H1 (cell line): ENCODE measurements around the gene PCDHB7. TPM values are rescaled to one million over a fixed set of nuclear protein-coding genes. Genes with fewer than 3 reads are reported as not detected.

Experiments used
- CTCF ChIA-PET: fragments of 300-600 bp; sonication (Branson Sonifier 250); formaldehyde crosslinking; loops from one replicate; lab custom pipeline; 2021; ENCODE audit not compliant: partially characterized antibody; lab: Charles Lee
- POLR2A ChIA-PET: fragments of 300-600 bp; sonication (Branson Sonifier 250); formaldehyde crosslinking; loops from one replicate; lab custom pipeline; 2021; ENCODE audit warnings: inconsistent platforms; ENCODE audit not compliant: partially characterized antibody; lab: Charles Lee
- DNase-seq, 2 experiments: peaks; one replicate each; pipeline versions ENCODE4 v3.0.0 to v3.0.0-alpha.2; 2010 to 2022; ENCODE audit warnings: low spot score in 2 of 2, low read depth in 1 of 2, mixed read lengths in 1 of 2
- FAIRE-seq: peaks from 2 replicates; lab custom pipeline; 2011; peaks lifted over from hg19 to GRCh38; lab: Jason Lieb, UNC
- H2AFZ ChIP-seq: 2 replicates; pipeline ENCODE4 v1.8.1; 2012; ENCODE audit warnings: low read length, inconsistent platforms
- H2AK5ac ChIP-seq: 2 replicates; pipeline ENCODE4 v1.6.1; 2013; ENCODE audit warnings: low read depth, low read length
- H2BK120ac ChIP-seq: replicated peaks from 2 replicates; pipeline ENCODE3; 2013; ENCODE audit warnings: low read depth, low read length, inconsistent platforms
- H2BK12ac ChIP-seq: 2 replicates; pipeline ENCODE4 v1.6.1; 2013; ENCODE audit warnings: low read depth, low read length
- H2BK15ac ChIP-seq: 2 replicates; pipeline ENCODE4 v1.6.1; 2013; ENCODE audit warnings: low read length
- H2BK20ac ChIP-seq: 2 replicates; pipeline ENCODE4 v1.6.1; 2013; ENCODE audit warnings: low read length
- H2BK5ac ChIP-seq: 2 replicates; pipeline ENCODE4 v1.6.1; 2013; ENCODE audit warnings: low read depth, low read length
- H3K14ac ChIP-seq: 2 replicates; pipeline ENCODE4 v1.6.1; 2013; ENCODE audit warnings: inconsistent platforms; ENCODE audit not compliant: insufficient read length
- H3K18ac ChIP-seq: 2 replicates; pipeline ENCODE4 v1.6.1; 2013; ENCODE audit warnings: low read length; ENCODE audit errors: extremely low read depth
- H3K23ac ChIP-seq: 2 replicates; pipeline ENCODE4 v1.6.1; 2013; ENCODE audit warnings: inconsistent platforms; ENCODE audit not compliant: insufficient read length
- H3K23me2 ChIP-seq: 2 replicates; pipeline ENCODE4 v1.6.1; 2013; ENCODE audit warnings: low read depth, low read length
- H3K27ac ChIP-seq: 2 replicates; pipeline ENCODE4 v1.6.1; 2011; ENCODE audit warnings: low read depth, low read length, inconsistent platforms
- H3K27me3 ChIP-seq, 4 experiments: replicated peaks in 1 of 4; 1 replicate in 1 of 4; 2 replicates in 3 of 4; pipeline versions ENCODE4 v1.6.1 to v1.8.1; 2011 to 2013; ENCODE audit warnings: low read length in 3 of 4, mild to moderate bottlenecking in 3 of 4, inconsistent platforms in 2 of 4, mixed read lengths in 2 of 4, moderate library complexity in 1 of 4; ENCODE audit not compliant: control insufficient read depth in 3 of 4, insufficient read depth in 3 of 4; ENCODE audit errors: extremely low read depth in 1 of 4
- H3K36me3 ChIP-seq, 4 experiments: 2 replicates each; pipeline versions ENCODE4 v1.6.1 to v1.8.1; 2011 to 2013; ENCODE audit warnings: mild to moderate bottlenecking in 4 of 4, low read length in 3 of 4, moderate library complexity in 2 of 4, control low read depth in 1 of 4, inconsistent platforms in 1 of 4; ENCODE audit not compliant: insufficient read depth in 4 of 4, control insufficient read depth in 2 of 4
- H3K4ac ChIP-seq: replicated peaks from 2 replicates; pipeline ENCODE3; 2013; ENCODE audit warnings: low read length, low read depth, mixed read lengths, inconsistent platforms; ENCODE audit not compliant: insufficient read length
- H3K4me1 ChIP-seq, 4 experiments: replicated peaks in 1 of 4; 1 replicate in 1 of 4; 2 replicates in 3 of 4; pipeline versions ENCODE4 v1.6.1 to v1.8.1; 2011 to 2013; ENCODE audit warnings: low read length in 3 of 4, inconsistent platforms in 2 of 4, mixed read lengths in 1 of 4; ENCODE audit not compliant: insufficient read depth in 4 of 4, control insufficient read depth in 3 of 4
- H3K4me2 ChIP-seq, 2 experiments: 2 replicates each; pipeline versions ENCODE4 v1.6.1 to v1.8.1; 2011 to 2013; ENCODE audit warnings: low read depth in 2 of 2, low read length in 2 of 2, control low read depth in 1 of 2, inconsistent platforms in 1 of 2, mild to moderate bottlenecking in 1 of 2; ENCODE audit not compliant: insufficient read depth in 1 of 2
- H3K4me3 ChIP-seq, 4 experiments: fragments of 200-600, 300-600 bp in 1 of 4; sonication (generic), shearing (Covaris generic), sonication (Bioruptor Twin) in 1 of 4; 2 replicates each; pipeline versions ENCODE4 v1.5.1 to v1.8.1; 2011 to 2016; ENCODE audit warnings: low read length in 4 of 4, low read depth in 3 of 4, control low read depth in 2 of 4, inconsistent platforms in 2 of 4, mild to moderate bottlenecking in 2 of 4, mixed read lengths in 1 of 4, moderate library complexity in 1 of 4; ENCODE audit not compliant: insufficient read depth in 2 of 4; ENCODE audit errors: extremely low read depth in 1 of 4
- H3K56ac ChIP-seq: replicated peaks from 2 replicates; pipeline ENCODE3; 2013; ENCODE audit warnings: low read depth, mild to moderate bottlenecking, mixed read lengths, low read length, inconsistent platforms; ENCODE audit not compliant: insufficient read length
- H3K79me1 ChIP-seq: 2 replicates; pipeline ENCODE4 v1.6.1; 2013; ENCODE audit warnings: low read depth, low read length, control low read depth
- H3K79me2 ChIP-seq, 2 experiments: 2 replicates each; pipeline versions ENCODE4 v1.6.1 to v1.8.1; 2012 to 2013; ENCODE audit warnings: low read length in 2 of 2, mild to moderate bottlenecking in 2 of 2, inconsistent platforms in 1 of 2; ENCODE audit not compliant: insufficient read depth in 2 of 2, control insufficient read depth in 1 of 2
- H3K9ac ChIP-seq, 4 experiments: replicated peaks in 1 of 4; 1 replicate in 1 of 4; 2 replicates in 3 of 4; pipeline versions ENCODE4 v1.6.1 to v1.8.1; 2011 to 2013; ENCODE audit warnings: low read depth in 3 of 4, low read length in 3 of 4, control low read depth in 2 of 4, mild to moderate bottlenecking in 2 of 4, moderate library complexity in 2 of 4, inconsistent platforms in 1 of 4; ENCODE audit errors: extremely low read depth in 1 of 4
- H3K9me3 ChIP-seq, 2 experiments: 2 replicates each; pipeline versions ENCODE4 v1.6.1 to v1.8.1; 2012 to 2013; ENCODE audit warnings: mild to moderate bottlenecking in 2 of 2, moderate library complexity in 2 of 2, control low read depth in 1 of 2, inconsistent platforms in 1 of 2, low read depth in 1 of 2, low read length in 1 of 2, mixed read lengths in 1 of 2; ENCODE audit not compliant: insufficient read depth in 2 of 2
- H4K20me1 ChIP-seq, 2 experiments: replicated peaks in 1 of 2; 2 replicates each; pipeline versions ENCODE3 to v1.8.1; 2011 to 2013; ENCODE audit warnings: inconsistent platforms in 2 of 2, low read length in 2 of 2, mild to moderate bottlenecking in 1 of 2; ENCODE audit not compliant: insufficient read depth in 2 of 2, control insufficient read depth in 1 of 2
- H4K5ac ChIP-seq: 2 replicates; pipeline ENCODE4 v1.6.1; 2013; ENCODE audit warnings: low read length, low read depth, mixed read lengths, inconsistent platforms; ENCODE audit not compliant: insufficient read length
- H4K8ac ChIP-seq: 2 replicates; pipeline ENCODE4 v1.8.0; 2013; ENCODE audit warnings: mild to moderate bottlenecking, moderate library complexity, low read length, inconsistent platforms; ENCODE audit not compliant: insufficient read depth; ENCODE audit errors: extremely low read depth
- H4K91ac ChIP-seq: replicated peaks from 2 replicates; pipeline ENCODE3; 2013; ENCODE audit warnings: low read length, mixed read lengths, inconsistent platforms; ENCODE audit not compliant: insufficient read length
- BCL11A ChIP-seq, 2 experiments: IDR thresholded peaks; one replicate each; pipeline ENCODE4 v1.6.1; 2011; ENCODE audit warnings: low read depth in 2 of 2, low read length in 2 of 2, mild to moderate bottlenecking in 2 of 2
- CBX8 ChIP-seq: fragments of 300-800, 300-1000 bp; sonication (generic); IDR thresholded peaks from 2 replicates; pipeline ENCODE4 v1.7.1; 2016; ENCODE audit warnings: low read depth, low read length, borderline replicate concordance
- CHD1 ChIP-seq: IDR thresholded peaks from 2 replicates; pipeline ENCODE4 v1.6.1; 2012; ENCODE audit warnings: low read depth, low read length, improper control_type of control experiment
- CREB1 ChIP-seq: IDR thresholded peaks from 2 replicates; pipeline ENCODE4 v1.6.1; 2012; ENCODE audit warnings: inconsistent platforms
- FOSL1 ChIP-seq: IDR thresholded peaks from 2 replicates; pipeline ENCODE4 v1.6.1; 2011; ENCODE audit warnings: mild to moderate bottlenecking, low read depth, low read length, moderate library complexity; ENCODE audit not compliant: insufficient read depth
- KDM4A ChIP-seq: IDR thresholded peaks from one replicate; pipeline ENCODE4 v1.7.1; 2012; ENCODE audit warnings: low read depth, mild to moderate bottlenecking, moderate library complexity, low read length, inconsistent platforms; ENCODE audit not compliant: severe bottlenecking
- RFX5 ChIP-seq: IDR thresholded peaks from 2 replicates; pipeline ENCODE4 v1.6.1; 2011; ENCODE audit warnings: low read depth, low read length, improper control_type of control experiment, borderline replicate concordance
- RXRA ChIP-seq: IDR thresholded peaks from 2 replicates; pipeline ENCODE4 v1.6.1; 2011; ENCODE audit warnings: low read depth, mild to moderate bottlenecking, low read length, moderate library complexity; ENCODE audit not compliant: insufficient read depth
- TCF12 ChIP-seq: IDR thresholded peaks from 2 replicates; pipeline ENCODE4 v1.6.1; 2011; ENCODE audit warnings: low read depth, mild to moderate bottlenecking, low read length
- ZNF274 ChIP-seq: IDR thresholded peaks from 2 replicates; pipeline ENCODE4 v1.7.0; 2012; ENCODE audit warnings: low read length, borderline replicate concordance; ENCODE audit errors: extremely low read depth
- WGBS, 2 experiments: shearing (Covaris generic) in 1 of 2; methylation state at CpG; one replicate each; pipeline versions ENCODE4 v1.1.6 to v1.1.7; 2013 to 2015; ENCODE audit warnings: low lambda C conversion rate in 2 of 2, mixed read lengths in 2 of 2, inconsistent platforms in 1 of 2, low coverage in 1 of 2, missing lambda C conversion rate in 1 of 2; ENCODE audit not compliant: insufficient replicate concordance in 2 of 2, insufficient coverage in 1 of 2, insufficient read length in 1 of 2; ENCODE audit errors: extremely low coverage in 1 of 2, missing lambda C conversion rate in 1 of 2; 5-methylcytosine and 5-hydroxymethylcytosine counted together
- polyA plus RNA-seq, 7 experiments: library from polyadenylated mRNA; depleted of rRNA in 3 of 7; stranded (reverse) in 5 of 7; unstranded in 2 of 7; fragments of >200 nt in 5 of 7; fragments of 200-250 nt in 2 of 7; gene quantifications; 1 replicate in 5 of 7; 2 replicates in 1 of 7; 4 replicates in 1 of 7; pipeline versions ENCODE4 v1.2.1 to v1.2.3, GENCODE V29; 2011 to 2013; ENCODE audit warnings: missing spikeins in 2 of 7, mixed read lengths in 2 of 7
- total RNA-seq: library from RNA; stranded (reverse); fragmentation: NEBNext Ultra II Directional; extraction: Animal tissue kit (Norgen Biotek cat#: 25700); gene quantifications from 2 replicates; pipeline ENCODE4 v1.2.1, GENCODE V29; 2021

The PCDHB7 gene
- total and polyA plus RNA-seq, 2 of the 8 experiments (the other 6 are each of a cell fraction or from before 2014, with no cell fraction given) = 0.17 to 0.19 TPM

DNA sequence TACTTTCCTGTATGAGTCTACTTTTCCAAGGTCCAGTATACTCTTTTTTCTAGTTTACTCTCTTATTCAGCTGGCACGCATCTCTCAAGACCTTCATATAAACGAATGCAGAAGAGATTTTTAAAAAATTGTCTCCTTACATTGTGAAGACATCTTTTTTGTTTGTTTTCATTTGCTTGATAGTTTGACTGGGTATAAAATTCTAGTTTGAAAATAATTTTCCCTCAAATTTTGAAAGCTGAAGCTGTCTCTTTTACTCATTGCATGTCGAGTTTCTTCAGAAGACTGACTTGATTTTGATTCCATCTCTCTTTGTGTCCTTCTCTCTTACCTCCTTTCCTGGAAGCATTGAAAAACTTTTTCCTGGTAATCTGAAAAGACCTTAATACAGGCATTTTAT lies 23.9 kb downstream of the PCDHB7 start:
- FAIRE-seq (no peak), DNase-seq (no peak)
- H3K4me1 ChIP-seq = no peaks in the 10 kb centered on the region; a peak in 1 of 7 replicates
- H2BK20ac ChIP-seq = no peak overlapping the region
- ChIA-PET POLR2A (no interaction called here), CTCF (interaction anchor here (0.7 to 6.0 kb wide), 13 partner anchors 9 to 402 kb away, joined by 3 to 39 read pairs (median 4); partner anchors contain the start of genes PCDHA2, PCDHB12, PCDHB14 and PCDHB16)
- no peak overlapping the region for H4K8ac ChIP-seq
- H3K23me2 ChIP-seq = no peaks in the 10 kb centered on the region; the same call in 1 of the 2 replicates
- H3K4me3 ChIP-seq = no peak overlapping the region
- H2BK12ac ChIP-seq = no peak overlapping the region
- no peak overlapping the region for H3K14ac ChIP-seq
- no peak overlapping the region for H4K5ac ChIP-seq
- WGBS, 2 experiments = 86% methylated on average over 3 of the region's 3 CpGs; no CpG with 5 or more reads in 1 of the 2 experiments
- no peak overlapping the region for H2AFZ ChIP-seq
- H2BK15ac ChIP-seq = no peak overlapping the region
- no peaks in the 10 kb centered on the region for H3K79me1 ChIP-seq
- H2AK5ac ChIP-seq = no peak overlapping the region
- H3K36me3 ChIP-seq = no peaks in the 10 kb centered on the region
- no peak overlapping the region for H2BK120ac ChIP-seq
- no peak overlapping the region for H3K23ac ChIP-seq
- no peak overlapping the region for H3K4me2 ChIP-seq
- H3K56ac ChIP-seq = no peak overlapping the region
- H3K79me2 ChIP-seq = no peaks in the 10 kb centered on the region
- H3K27me3 ChIP-seq = no peaks in the 10 kb centered on the region
- no peak overlapping the region for H3K4ac ChIP-seq
- peaks cover 6 to 10% of the 10 kb centered on the region in 2 experiments; a peak in 2 of 4 replicates for H3K9me3 ChIP-seq
- no peak overlapping the region for H3K27ac ChIP-seq
- no peak overlapping the region for H3K9ac ChIP-seq
- H3K18ac ChIP-seq = no peak overlapping the region
- H4K20me1 ChIP-seq = no peaks in the 10 kb centered on the region
- H2BK5ac ChIP-seq = no peak overlapping the region
- no peak overlapping the region for H4K91ac ChIP-seq
- TF ChIP-seq BCL11A (IDR thresholded peaks at IDR 0.05; ENCODE audit: low read depth in 2 of 2, low read length in 2 of 2) (no peak), FOSL1 (no peak), RXRA (no peak), KDM4A (no peak), CREB1 (no peak), TCF12 (no peak), RFX5 (no peak), CHD1 (no peak), ZNF274 (no peak), CBX8 (no peak)
